ENCODE results near the gene FOXJ2. TPM values are rescaled to one million over a fixed set of nuclear protein-coding genes. Genes with fewer than 3 reads are reported as not detected.

The FOXJ2 gene
- total and polyA plus RNA-seq, 10 of the 15 experiments (the other 5 are each of a cell fraction or from before 2014, with no cell fraction given), result 1.4 to 9.3 (median 4.8) TPM

- ChIA-PET RAD21 (ENCODE audit: unreplicated experiment) (interaction anchor here (0.9 to 1.1 kb wide), 3 partner anchors 31 to 58 kb away, joined by 4 to 8 read pairs (median 4); no protein-coding TSS in a partner anchor), POLR2A (interaction anchor here (0.6 to 1.4 kb wide), 4 partner anchors 10 to 59 kb away, joined by 3 to 4 read pairs (median 3); no protein-coding TSS in a partner anchor), SMC1A (ENCODE audit: uncharacterized antibody, unreplicated experiment) (interaction anchor here (1.2 to 1.3 kb wide), 2 partner anchors 31 to 58 kb away, joined by 3 to 13 read pairs; no protein-coding TSS in a partner anchor), CTCF (interaction anchor here (0.6 to 6.6 kb wide), 7 partner anchors 32 to 1956 kb away, joined by 3 to 141 read pairs (median 4); partner anchors contain the start of gene SLC2A3)
- ATAC-seq, result no peak
- 94% methylated on average over 1 of the region's 1 CpG for WGBS (ENCODE audit: insufficient coverage, insufficient replicate concordance, low lambda C conversion rate, missing lambda C conversion rate)
- no peaks in the 10 kb centered on the region for H3K79me2 ChIP-seq (ENCODE audit: control insufficient read depth, insufficient read depth, low read length)
- no peak for DNase-seq (ENCODE audit: low read depth, low spot score)
- H3K4me1 ChIP-seq (ENCODE audit: control insufficient read depth, insufficient read depth, low read length), result peaks cover 13% of the 10 kb centered on the region
- no peak overlapping the region for H3K9ac ChIP-seq (ENCODE audit: control insufficient read depth, insufficient read depth, low read length)
- no peak overlapping the region for H3K4me3 ChIP-seq
- H3K27me3 ChIP-seq (replicated peaks in 1 of 2; ENCODE audit: control insufficient read depth in 2 of 2, insufficient read depth in 2 of 2, low read length in 1 of 2), result no peaks in the 10 kb centered on the region
- FAIRE-seq, result no peak
- H2AFZ ChIP-seq (ENCODE audit: control insufficient read depth, low read depth, low read length), result no peak overlapping the region
- TF ChIP-seq SREBF2 (IDR thresholded peaks at IDR 0.05; ENCODE audit: low read length) (no peak), CEBPB (IDR thresholded peaks at IDR 0.05; ENCODE audit: borderline replicate concordance in 1 of 2, low read depth in 2 of 2, low read length in 2 of 2) (no peak)
- no peaks in the 10 kb centered on the region for H4K20me1 ChIP-seq (ENCODE audit: control insufficient read depth, insufficient read depth)
- in situ Hi-C loops (cut with MboI) (loop anchor here (5.0 kb wide), 1 partner anchor 59 kb away; no protein-coding TSS in a partner anchor), intact Hi-C loops (cut with micrococcal nuclease; ENCODE audit: unreplicated experiment) (no loop called here)
- H3K27ac ChIP-seq (ENCODE audit: control insufficient read depth, insufficient read depth), result no peak overlapping the region
- H3K9me3 ChIP-seq (replicated peaks; ENCODE audit: control insufficient read depth, insufficient read depth, low read length), result no peaks in the 10 kb centered on the region
- H3K36me3 ChIP-seq (ENCODE audit: control insufficient read depth in 2 of 2, insufficient read depth in 2 of 2, low read length in 1 of 2), result no peaks in the 10 kb centered on the region
- no TSS peak for BruUV-seq (replicated peaks)
- H3K4me2 ChIP-seq (ENCODE audit: control insufficient read depth, insufficient read depth), result no peak overlapping the region
These were observed 41.0 kb upstream of the FOXJ2 start for GRCh38 chr12:7991535-7991934.

GRCh38 chr12:7994731-7995205 is 37.7 kb upstream of the FOXJ2 start:
- FAIRE-seq (no peak), DNase-seq (ENCODE audit: low read depth, low spot score) (no peak), ATAC-seq (peak; percentile 9; the same call in 1 of the 3 replicates)
- ChIA-PET CTCF (interaction anchor here (0.9 to 6.6 kb wide), 12 partner anchors 18 to 139 kb away, joined by 3 to 141 read pairs (median 5); partner anchors contain the start of gene SLC2A3), POLR2A (interaction anchor here (1.1 to 3.5 kb wide), 2 partner anchors 34 to 62 kb away, joined by 3 to 24 read pairs; no protein-coding TSS in a partner anchor), RAD21 (ENCODE audit: unreplicated experiment) (interaction anchor here (1.1 to 4.5 kb wide), 7 partner anchors 24 to 141 kb away, joined by 3 to 62 read pairs (median 6); partner anchors contain the start of gene SLC2A3), SMC1A (ENCODE audit: uncharacterized antibody, unreplicated experiment) (interaction anchor here (0.9 to 5.2 kb wide), 12 partner anchors 11 to 149 kb away, joined by 3 to 93 read pairs (median 5); partner anchors contain the start of gene SLC2A3)
- Histone ChIP-seq H3K27ac (ENCODE audit: control insufficient read depth, insufficient read depth) (no peak overlapping the region), H2AFZ (ENCODE audit: control insufficient read depth, low read depth, low read length) (peak overlapping the region; percentile 51), H3K4me2 (ENCODE audit: control insufficient read depth, insufficient read depth) (0 out of 2 replicates have a peak overlapping the region, but pooled peaks have one; percentile 25), H3K79me2 (ENCODE audit: control insufficient read depth, insufficient read depth, low read length) (no peaks in the 10 kb centered on the region), H3K4me3 (no peak overlapping the region), H3K4me1 (ENCODE audit: control insufficient read depth, insufficient read depth, low read length) (peaks cover 13% of the 10 kb centered on the region), H4K20me1 (ENCODE audit: control insufficient read depth, insufficient read depth) (no peaks in the 10 kb centered on the region), H3K36me3 (ENCODE audit: control insufficient read depth in 2 of 2, insufficient read depth in 2 of 2, low read length in 1 of 2) (no peaks in the 10 kb centered on the region), H3K27me3 (replicated peaks in 1 of 2; ENCODE audit: control insufficient read depth in 2 of 2, insufficient read depth in 2 of 2, low read length in 1 of 2) (no peaks in the 10 kb centered on the region), H3K9ac (ENCODE audit: control insufficient read depth, insufficient read depth, low read length) (no peak overlapping the region), H3K9me3 (replicated peaks; ENCODE audit: control insufficient read depth, insufficient read depth, low read length) (no peaks in the 10 kb centered on the region; the same call in 2 of the 3 replicates)
- WGBS (ENCODE audit: insufficient coverage, insufficient replicate concordance, low lambda C conversion rate, missing lambda C conversion rate), result 72% methylated on average over 7 of the region's 7 CpGs
- intact Hi-C loops (cut with micrococcal nuclease; ENCODE audit: unreplicated experiment) (loop anchor here (1.0 to 2.0 kb wide), 3 partner anchors 34 to 134 kb away; no protein-coding TSS in a partner anchor), in situ Hi-C loops (cut with MboI) (loop anchor here (5.0 kb wide), 2 partner anchors 62 to 137 kb away; no protein-coding TSS in a partner anchor)
- no TSS peak for BruUV-seq (replicated peaks)
- TF ChIP-seq MXI1 (IDR thresholded peaks at IDR 0.05; ENCODE audit: low read depth, low read length), result no peak
- no peak for TF ChIP-seq E2F8 (IDR thresholded peaks at IDR 0.05; ENCODE audit: low read depth, partially characterized antibody)
- no peak for TF ChIP-seq NKRF (conservative IDR thresholded peaks at IDR 0.05)
- no peak for TF ChIP-seq ZNF622 (IDR thresholded peaks at IDR 0.05)
- TF ChIP-seq GATAD2B (conservative IDR thresholded peaks at IDR 0.05; ENCODE audit: low read depth), result no peak
- no peak for TF ChIP-seq YBX1 (IDR thresholded peaks at IDR 0.05)
- no peak for TF ChIP-seq ELK1 (IDR thresholded peaks at IDR 0.05; ENCODE audit: low read depth, low read length)
